ENCODE results near the gene PEMT. TPM values are rescaled to one million over a fixed set of nuclear protein-coding genes. Genes with fewer than 3 reads are reported as not detected.

Gene PEMT
- total and polyA plus RNA-seq, 2 of the 8 experiments (the other 6 are each of a cell fraction or from before 2014, with no cell fraction given) = 42.0 to 118 TPM

DNA sequence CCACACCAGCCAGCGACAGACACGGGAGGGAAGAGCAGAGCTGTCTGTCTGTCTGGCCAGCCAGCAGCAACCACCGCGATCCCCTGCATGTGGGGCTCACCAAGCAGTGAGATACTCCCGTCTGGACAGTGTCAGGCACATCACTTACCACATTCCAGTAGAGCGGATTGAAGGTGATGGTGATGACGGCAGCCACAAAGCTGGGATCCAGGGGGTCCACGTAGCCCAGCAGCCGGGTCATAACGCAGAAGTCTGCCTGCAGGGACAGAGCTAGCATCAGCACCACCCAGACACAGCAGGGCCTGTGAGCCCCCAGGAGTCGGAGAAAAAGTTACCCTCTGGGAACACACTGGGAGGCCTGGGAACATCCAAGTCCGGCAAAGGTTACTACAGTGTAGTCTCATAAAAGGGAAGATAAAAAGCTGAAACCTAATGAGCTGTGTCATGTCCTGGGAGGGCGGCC, 14.7 kb downstream of the PEMT start (continued):
- TF ChIP-seq, protein P1, sequence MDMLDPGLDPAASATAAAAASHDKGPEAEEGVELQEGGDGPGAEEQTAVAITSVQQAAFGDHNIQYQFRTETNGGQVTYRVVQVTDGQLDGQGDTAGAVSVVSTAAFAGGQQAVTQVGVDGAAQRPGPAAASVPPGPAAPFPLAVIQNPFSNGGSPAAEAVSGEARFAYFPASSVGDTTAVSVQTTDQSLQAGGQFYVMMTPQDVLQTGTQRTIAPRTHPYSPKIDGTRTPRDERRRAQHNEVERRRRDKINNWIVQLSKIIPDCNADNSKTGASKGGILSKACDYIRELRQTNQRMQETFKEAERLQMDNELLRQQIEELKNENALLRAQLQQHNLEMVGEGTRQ (IDR thresholded peaks at IDR 0.05; ENCODE audit: low read length) = no peak
- no peak for TF ChIP-seq SP4 (IDR thresholded peaks at IDR 0.05; ENCODE audit: low read length)

All from H1 (cell line).